Endothelial cell of umbilical vein (primary cell): ENCODE measurements around the gene STARD9. TPM values are rescaled to one million over a fixed set of nuclear protein-coding genes. Genes with fewer than 3 reads are reported as not detected.

Source experiments
- BruUV-seq: library from RNA; stranded (reverse); fragments of 400-500 nt; replicated peaks from 2 replicates; lab custom pipeline; 2021; lab: Mats Ljungman, UMichigan
- CTCF ChIA-PET: fragments of 300-600, 350-600 bp; sonication (Branson Sonifier 250); formaldehyde crosslinking; loops from one replicate; lab custom pipeline; 2021; ENCODE audit warnings: antibody characterized with exemption, inconsistent platforms; lab: Charles Lee
- POLR2A ChIA-PET: fragments of 300-600, 350-600 bp; sonication (Branson Sonifier 250); formaldehyde crosslinking; loops from one replicate; lab custom pipeline; 2021; ENCODE audit warnings: antibody characterized with exemption, inconsistent platforms; lab: Charles Lee
- DNase-seq: peaks from one replicate; pipeline ENCODE4 v3.0.0-alpha.2; 2011; ENCODE audit warnings: low read depth, low spot score
- FAIRE-seq: peaks from 2 replicates; lab custom pipeline; 2011; peaks lifted over from hg19 to GRCh38; lab: Jason Lieb, UNC
- H2AFZ ChIP-seq: 2 replicates; pipeline ENCODE4 v1.6.0; 2012; ENCODE audit warnings: low read depth, low read length, control low read depth, inconsistent platforms
- H3K27ac ChIP-seq: 2 replicates; pipeline ENCODE4 v1.5.1; 2011; ENCODE audit warnings: low read depth, mild to moderate bottlenecking, control low read depth, low read length, moderate library complexity; ENCODE audit not compliant: insufficient read depth
- H3K27me3 ChIP-seq, 2 experiments: 2 replicates each; pipeline versions ENCODE4 v1.6.0 to v1.6.1; 2011; ENCODE audit warnings: low read length in 2 of 2, mixed read lengths in 1 of 2; ENCODE audit not compliant: control insufficient read depth in 2 of 2, insufficient read depth in 2 of 2
- H3K36me3 ChIP-seq, 2 experiments: 2 replicates in 1 of 2; 3 replicates in 1 of 2; pipeline ENCODE4 v1.5.1; 2011; ENCODE audit warnings: low read length in 2 of 2, mild to moderate bottlenecking in 1 of 2, moderate library complexity in 1 of 2; ENCODE audit not compliant: control insufficient read depth in 2 of 2, insufficient read depth in 2 of 2; ENCODE audit errors: extremely low read depth in 1 of 2
- H3K4me1 ChIP-seq: 3 replicates; pipeline ENCODE4 v1.5.1; 2011; ENCODE audit warnings: mild to moderate bottlenecking, low read length; ENCODE audit not compliant: control insufficient read depth, insufficient read depth; ENCODE audit errors: extremely low read depth
- H3K4me2 ChIP-seq: 2 replicates; pipeline ENCODE4 v1.6.1; 2011; ENCODE audit warnings: low read length, control low read depth, mixed read lengths; ENCODE audit not compliant: insufficient read depth
- H3K4me3 ChIP-seq, 3 experiments: fragments of 200-600 bp in 1 of 3; sonication (generic), shearing (Covaris generic) in 1 of 3; replicated peaks in 1 of 3; 2 replicates each; pipeline ENCODE4 v1.5.1; 2011 to 2016; ENCODE audit warnings: control low read depth in 3 of 3, low read length in 3 of 3, mild to moderate bottlenecking in 2 of 3, inconsistent platforms in 1 of 3, low read depth in 1 of 3, moderate library complexity in 1 of 3; ENCODE audit not compliant: insufficient read depth in 1 of 3
- H3K79me2 ChIP-seq: 2 replicates; pipeline ENCODE4 v1.6.0; 2012; ENCODE audit warnings: low read length, inconsistent platforms; ENCODE audit not compliant: control insufficient read depth, insufficient read depth
- H3K9ac ChIP-seq: replicated peaks from 2 replicates; pipeline ENCODE3; 2011; ENCODE audit warnings: low read length, control low read depth; ENCODE audit not compliant: insufficient read depth; ENCODE audit errors: extremely low read depth
- H3K9me1 ChIP-seq: replicated peaks from 3 replicates; pipeline ENCODE4 v1.6.0; 2011; ENCODE audit warnings: mild to moderate bottlenecking, low read length; ENCODE audit not compliant: control insufficient read depth, insufficient read depth; ENCODE audit errors: extremely low read depth
- H3K9me3 ChIP-seq: replicated peaks from 2 replicates; pipeline ENCODE4 v1.5.1; 2012; ENCODE audit warnings: low read length, inconsistent platforms; ENCODE audit not compliant: control insufficient read depth, insufficient read depth
- H4K20me1 ChIP-seq: replicated peaks from 2 replicates; pipeline ENCODE3; 2011; ENCODE audit warnings: mild to moderate bottlenecking, low read length; ENCODE audit not compliant: control insufficient read depth, insufficient read depth; ENCODE audit errors: extremely low read depth
- EZH2 ChIP-seq: IDR thresholded peaks from 2 replicates; pipeline ENCODE4 v1.6.1; 2012; ENCODE audit warnings: borderline replicate concordance, low read depth, mild to moderate bottlenecking, moderate library complexity, low read length, inconsistent platforms; ENCODE audit not compliant: severe bottlenecking
- FOS ChIP-seq: IDR thresholded peaks from 2 replicates; pipeline ENCODE4 v1.6.1; 2011; ENCODE audit warnings: mild to moderate bottlenecking, low read length, moderate library complexity, borderline replicate concordance; ENCODE audit not compliant: insufficient read depth
- GATA2 ChIP-seq: IDR thresholded peaks from 2 replicates; pipeline ENCODE4 v1.7.0; 2011; ENCODE audit warnings: low read depth, mild to moderate bottlenecking, moderate library complexity, mixed read lengths, low read length; ENCODE audit not compliant: insufficient read length, insufficient read depth
- JUN ChIP-seq: IDR thresholded peaks from 2 replicates; pipeline ENCODE4 v1.6.1; 2011; ENCODE audit warnings: borderline replicate concordance, low read depth; ENCODE audit not compliant: insufficient read length, insufficient read depth
- MYC ChIP-seq: IDR thresholded peaks from one replicate; pipeline ENCODE4 v1.6.1; 2011; ENCODE audit warnings: mild to moderate bottlenecking, low read depth, low read length
- POLR2A ChIP-seq: IDR thresholded peaks from 2 replicates; pipeline ENCODE4 v1.6.1; 2012; ENCODE audit warnings: low read depth, mild to moderate bottlenecking, control low read depth, low read length
- POLR2AphosphoS5 ChIP-seq: IDR thresholded peaks from 2 replicates; pipeline ENCODE4 v1.6.1; 2012; ENCODE audit warnings: low read depth, mild to moderate bottlenecking, control low read depth, low read length, moderate library complexity; ENCODE audit not compliant: insufficient read depth
- dilution Hi-C: fragments of 300-500 bp; cut with MboI; formaldehyde crosslinking; loops from one replicate; pipeline ENCODE4 v1.15.0; 2019; ENCODE audit warnings: low sequenced_read_pairs; ENCODE audit not compliant: extremely low pct_ligation_motif_present
- intact Hi-C: fragments of 100-400 bp; cut with micrococcal nuclease; formaldehyde crosslinking; loops from one replicate; pipeline ENCODE4 v1.10.0; 2022
- polyA plus RNA-seq, 4 experiments: library from polyadenylated mRNA; depleted of rRNA in 3 of 4; stranded (reverse) in 3 of 4; unstranded in 1 of 4; fragments of >200 nt; gene quantifications; 2 replicates each; pipeline versions ENCODE4 v1.2.1 to v1.2.3, GENCODE V29; 2011 to 2012; ENCODE audit warnings: missing spikeins in 1 of 4
- total RNA-seq: library from RNA; stranded (reverse); gene quantifications from 2 replicates; pipeline ENCODE4 v1.2.3, GENCODE V29; 2021
- TF ChIP-seq, protein P1 (sequence below), 2 donors: IDR thresholded peaks; 1 replicate in 1 of 2; 2 replicates in 1 of 2; pipeline ENCODE4 v1.5.1; 2011; ENCODE audit warnings: low read length in 2 of 2, mild to moderate bottlenecking in 2 of 2, moderate library complexity in 2 of 2, control low read depth in 1 of 2, inconsistent platforms in 1 of 2, low read depth in 1 of 2; ENCODE audit not compliant: insufficient read depth in 1 of 2; ENCODE audit errors: extremely low read depth in 1 of 2
- TF ChIP-seq, protein P2 (sequence below): IDR thresholded peaks from 2 replicates; pipeline ENCODE4 v1.6.1; 2011; ENCODE audit not compliant: insufficient read depth, insufficient read length

The STARD9 gene
- total and polyA plus RNA-seq, 2 donors (not counting 3 experiments of a cell fraction or from before 2014, with no cell fraction given), result 4.6 to 17.5 TPM

- TF ChIP-seq GATA2 (no peak), EZH2 (no peak), JUN (no peak), MYC (no peak), POLR2AphosphoS5 (no peak), POLR2A (no peak), FOS (no peak)
- TF ChIP-seq, protein P1, sequence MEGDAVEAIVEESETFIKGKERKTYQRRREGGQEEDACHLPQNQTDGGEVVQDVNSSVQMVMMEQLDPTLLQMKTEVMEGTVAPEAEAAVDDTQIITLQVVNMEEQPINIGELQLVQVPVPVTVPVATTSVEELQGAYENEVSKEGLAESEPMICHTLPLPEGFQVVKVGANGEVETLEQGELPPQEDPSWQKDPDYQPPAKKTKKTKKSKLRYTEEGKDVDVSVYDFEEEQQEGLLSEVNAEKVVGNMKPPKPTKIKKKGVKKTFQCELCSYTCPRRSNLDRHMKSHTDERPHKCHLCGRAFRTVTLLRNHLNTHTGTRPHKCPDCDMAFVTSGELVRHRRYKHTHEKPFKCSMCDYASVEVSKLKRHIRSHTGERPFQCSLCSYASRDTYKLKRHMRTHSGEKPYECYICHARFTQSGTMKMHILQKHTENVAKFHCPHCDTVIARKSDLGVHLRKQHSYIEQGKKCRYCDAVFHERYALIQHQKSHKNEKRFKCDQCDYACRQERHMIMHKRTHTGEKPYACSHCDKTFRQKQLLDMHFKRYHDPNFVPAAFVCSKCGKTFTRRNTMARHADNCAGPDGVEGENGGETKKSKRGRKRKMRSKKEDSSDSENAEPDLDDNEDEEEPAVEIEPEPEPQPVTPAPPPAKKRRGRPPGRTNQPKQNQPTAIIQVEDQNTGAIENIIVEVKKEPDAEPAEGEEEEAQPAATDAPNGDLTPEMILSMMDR (IDR thresholded peaks at IDR 0.05; ENCODE audit: extremely low read depth in 1 of 2, insufficient read depth in 1 of 2, low read depth in 1 of 2, low read length in 2 of 2), result no peak
- TF ChIP-seq, protein P2, sequence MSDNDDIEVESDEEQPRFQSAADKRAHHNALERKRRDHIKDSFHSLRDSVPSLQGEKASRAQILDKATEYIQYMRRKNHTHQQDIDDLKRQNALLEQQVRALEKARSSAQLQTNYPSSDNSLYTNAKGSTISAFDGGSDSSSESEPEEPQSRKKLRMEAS, result no peak
- Histone ChIP-seq H3K4me1 (no peaks in the 10 kb centered on the region), H4K20me1 (no peaks in the 10 kb centered on the region), H3K27me3 (no peaks in the 10 kb centered on the region), H3K27ac (no peak overlapping the region), H2AFZ (no peak overlapping the region), H3K9ac (no peak overlapping the region), H3K4me3 (no peak overlapping the region), H3K79me2 (no peaks in the 10 kb centered on the region), H3K9me3 (no peaks in the 10 kb centered on the region), H3K9me1 (no peaks in the 10 kb centered on the region), H3K4me2 (no peak overlapping the region), H3K36me3 (peaks cover 24 to 70% of the 10 kb centered on the region in 2 experiments)
- POLR2A ChIA-PET, result no interaction called here
- BruUV-seq, result no TSS peak
- intact Hi-C loops, result no loop called here
- DNase-seq, result no peak
- CTCF ChIA-PET, result interaction anchor here (1.3 kb wide), 1 partner anchor 198 kb away, joined by 7 read pairs; no protein-coding TSS in a partner anchor
- no peak for FAIRE-seq
- dilution Hi-C loops, result no loop called here
Observed at GRCh38 chr15:42728560-42728959, 153.2 kb downstream of the STARD9 start.
